ENCODE measurements around the gene DQX1.

DQX1 gene

GRCh38 chr2:74511104-74511989 is 14.7 kb downstream of the DQX1 start:
- TF ChIP-seq CTCF (IDR thresholded peaks at IDR 0.05; ENCODE audit: control insufficient read depth, extremely low read depth, insufficient read depth): no peak
- DNase-seq (ENCODE audit: low read depth): no peak
- no peak overlapping the region for H3K4me3 ChIP-seq (ENCODE audit: low read depth, low read length)

- no peak for TF ChIP-seq CTCF (IDR thresholded peaks at IDR 0.05; ENCODE audit: control insufficient read depth, extremely low read depth, insufficient read depth)
- no peak overlapping the region for H3K4me3 ChIP-seq (ENCODE audit: low read depth, low read length)
- no peak for DNase-seq (ENCODE audit: low read depth)
Measured at GRCh38 chr2:74510272-74510671, 15.8 kb downstream of the DQX1 start.

- TF ChIP-seq CTCF (IDR thresholded peaks at IDR 0.05; ENCODE audit: control insufficient read depth, extremely low read depth, insufficient read depth): no peak
- H3K4me3 ChIP-seq (ENCODE audit: low read depth, low read length): peak overlapping the region; percentile 61
- no peak for DNase-seq (ENCODE audit: low read depth)
Measured at GRCh38 chr2:74507926-74508520, 18.0 kb downstream of the DQX1 start.

GRCh38 chr2:74507145-74507925 is 18.7 kb downstream of the DQX1 start, which contains the start of gene PCGF1:
PCGF1 (minus strand) TSS chr2:74507695; CDS start chr2:74507668, 27 bp downstream.
- TF ChIP-seq CTCF (IDR thresholded peaks at IDR 0.05; ENCODE audit: control insufficient read depth, extremely low read depth, insufficient read depth): no peak
- peak; percentile 88 for DNase-seq (ENCODE audit: low read depth)

GRCh38 chr2:74505448-74506246 is 20.4 kb downstream of the DQX1 start:
- no peak overlapping the region for H3K4me3 ChIP-seq (ENCODE audit: low read depth, low read length)
- no peak for TF ChIP-seq CTCF (IDR thresholded peaks at IDR 0.05; ENCODE audit: control insufficient read depth, extremely low read depth, insufficient read depth)
- no peak for DNase-seq (ENCODE audit: low read depth)

More at GRCh38 chr2:74507145-74507925, 18.7 kb downstream of the DQX1 start, which contains the start of gene PCGF1:
- peak within 1 kb of the TSS; percentile 61 for H3K4me3 ChIP-seq (ENCODE audit: low read depth, low read length)

GRCh38 chr2:74504591-74504990 is 21.4 kb downstream of the DQX1 start:
- no peak overlapping the region for H3K4me3 ChIP-seq (ENCODE audit: low read depth, low read length)
- DNase-seq (ENCODE audit: low read depth): no peak
- no peak for TF ChIP-seq CTCF (IDR thresholded peaks at IDR 0.05; ENCODE audit: control insufficient read depth, extremely low read depth, insufficient read depth)

All from LNCaP clone FGC (cell line).